NOMO-1 treated with dmso at 0.1 percent for 144 hours (cell line): ENCODE results near the gene SAMD3.
"Not testable (repeated sequence)": the region's sequence is repeated elsewhere in the genome, so short reads cannot be mapped to it uniquely, and the experiment has no call there.

ENCODE experiments used
- DNase-seq: peaks from one replicate; lab custom pipeline; 2025; ENCODE audit not compliant: unreplicated experiment; lab: John Stamatoyannopoulos, UW

The SAMD3 gene, protein sequence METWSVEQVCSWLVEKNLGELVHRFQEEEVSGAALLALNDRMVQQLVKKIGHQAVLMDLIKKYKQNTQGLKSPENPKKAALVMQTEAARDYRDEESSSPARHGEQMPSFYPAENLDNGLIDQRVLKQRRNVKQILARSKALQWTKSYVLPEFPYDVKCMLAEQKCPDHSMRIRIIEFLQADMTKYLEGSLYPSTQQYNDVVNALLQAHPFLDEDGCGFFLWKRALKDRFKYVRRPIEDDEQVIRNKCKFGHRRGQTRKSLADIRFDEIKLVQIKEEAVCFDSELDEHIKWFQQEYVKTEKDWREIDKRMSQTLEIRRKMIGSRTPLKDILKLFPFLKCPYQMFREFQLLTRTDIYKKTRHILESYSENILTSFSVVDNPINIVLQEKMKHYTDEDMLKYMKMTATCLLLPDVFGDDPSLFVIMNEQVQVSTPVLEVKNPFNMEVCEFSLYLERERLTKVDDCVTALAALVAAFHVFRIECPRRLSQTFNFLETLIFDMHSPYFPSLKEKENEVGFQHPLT

GRCh38 chr6:130222775-130223174, at the start of gene SAMD3:
SAMD3 (minus strand) TSS chr6:130222951; CDS start chr6:130215273, 7,678 bp downstream.
- no peak for DNase-seq

DNA sequence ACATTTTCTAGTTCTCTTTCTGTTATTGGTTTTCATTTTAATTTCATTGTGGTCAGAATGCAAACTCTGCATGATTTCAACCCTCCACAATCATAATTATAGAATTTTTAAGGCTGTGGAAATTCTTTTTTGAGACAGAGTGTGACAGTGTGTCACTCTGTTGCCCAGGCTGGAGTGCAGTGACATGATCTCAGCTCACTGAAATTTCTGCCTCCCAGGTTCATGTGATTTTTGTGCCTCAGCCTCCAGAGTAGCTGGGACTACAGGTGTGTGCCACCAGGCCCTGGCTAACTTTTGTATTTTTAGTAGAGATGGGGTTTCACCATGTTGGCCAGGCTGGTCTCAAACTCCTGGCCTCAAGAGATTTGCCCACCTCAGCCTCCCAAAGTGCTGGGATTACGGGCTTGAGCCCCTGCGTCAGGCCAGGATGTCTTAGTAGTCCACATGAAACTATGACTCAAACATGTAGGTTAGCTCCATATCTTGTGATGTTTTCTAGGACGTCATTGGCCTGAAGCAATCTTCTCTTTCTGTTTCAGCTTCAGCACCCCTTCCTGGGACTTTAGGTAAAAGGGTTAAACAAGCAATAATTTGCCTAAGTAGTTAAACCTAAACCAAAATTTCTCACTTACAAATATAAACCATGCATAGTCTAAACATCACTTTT, 47.4 kb upstream of the SAMD3 start:
- no peak for DNase-seq

DNA sequence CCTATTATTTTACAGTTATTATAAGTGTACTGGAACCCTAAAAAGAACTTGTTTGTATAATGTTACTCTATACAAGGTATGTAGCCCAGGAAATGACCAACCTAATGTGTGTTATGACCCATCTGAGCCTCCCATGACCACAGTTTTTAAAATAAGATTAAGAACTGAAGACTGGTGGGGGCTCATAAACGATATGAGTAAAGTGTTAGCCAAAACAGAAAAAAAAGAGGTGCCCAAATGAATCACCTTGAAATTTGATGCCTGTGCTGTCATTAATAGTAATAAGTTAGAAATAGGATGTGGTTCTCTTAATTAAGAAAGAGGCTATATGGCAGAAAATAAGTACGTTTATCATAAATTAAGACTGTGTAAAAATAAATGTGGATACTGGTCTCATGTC, 42.8 kb upstream of the SAMD3 start:
- DNase-seq = not testable (repeated sequence)

GRCh38 chr6:130262008-130262407, 39.3 kb upstream of the SAMD3 start:
- DNase-seq = no peak

- not testable (repeated sequence) for DNase-seq
Measured at GRCh38 chr6:130261558-130261957, 38.8 kb upstream of the SAMD3 start.

GRCh38 chr6:130260614-130261241, 38.0 kb upstream of the SAMD3 start:
- not testable (repeated sequence) for DNase-seq

- not testable (repeated sequence) for DNase-seq
Measured at GRCh38 chr6:130260050-130260462, 37.3 kb upstream of the SAMD3 start.

DNA sequence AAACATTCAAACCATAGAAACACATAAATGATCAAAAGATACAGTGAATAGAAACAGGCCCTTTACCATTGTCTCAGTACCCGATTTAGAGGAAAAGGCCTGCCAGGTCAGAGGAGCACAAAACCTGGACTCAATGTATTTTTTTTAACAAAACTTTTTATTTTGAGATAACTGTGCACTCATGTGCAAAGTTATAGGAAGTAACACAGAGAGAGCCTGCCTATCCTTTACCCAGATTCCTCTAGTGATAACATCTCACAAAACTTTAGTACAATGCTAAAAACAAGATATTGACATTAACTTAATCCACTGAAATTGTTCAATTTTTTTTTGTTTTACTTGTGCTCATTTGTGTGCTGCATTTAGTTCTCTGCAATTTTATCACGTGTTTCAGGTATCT, 36.8 kb upstream of the SAMD3 start:
- no peak for DNase-seq

GRCh38 chr6:130259140-130259539, 36.4 kb upstream of the SAMD3 start:
- DNase-seq = no peak

DNA sequence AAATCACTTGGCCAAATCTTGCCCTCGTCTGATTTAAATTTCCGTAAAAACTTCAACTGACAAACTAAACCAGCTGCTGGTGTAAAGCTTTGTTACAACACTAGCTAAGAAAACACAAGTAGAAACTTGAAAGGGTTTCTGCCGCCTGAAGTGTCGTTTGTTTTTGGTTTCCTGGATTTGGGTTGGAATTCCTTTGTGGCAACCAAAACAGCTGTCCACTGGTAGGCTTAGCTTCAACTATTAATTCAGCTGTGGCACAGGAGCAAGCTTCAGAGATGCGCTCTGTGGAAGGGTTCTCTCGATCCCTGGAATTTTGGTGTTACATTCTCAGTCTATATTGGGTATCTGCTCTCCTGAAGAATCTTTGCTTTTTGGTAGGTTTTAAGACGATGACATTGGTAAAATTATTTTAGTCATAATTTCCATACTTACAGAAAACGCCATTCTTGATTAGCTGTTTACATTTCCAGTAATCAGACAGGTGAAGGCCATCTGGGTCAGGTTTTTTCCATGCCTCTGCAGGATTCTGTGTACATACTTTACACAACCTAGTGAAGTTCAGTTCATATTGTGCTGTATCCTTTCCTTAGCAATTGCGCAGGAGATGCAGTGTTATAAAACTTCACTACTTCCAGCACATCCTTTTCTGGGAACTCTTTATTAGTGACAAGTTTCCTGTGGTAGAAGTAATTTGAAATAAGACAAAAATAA, 29.9 kb upstream of the SAMD3 start:
- no peak for DNase-seq

- DNase-seq = no peak
Measured at GRCh38 chr6:130245267-130245666, 22.5 kb upstream of the SAMD3 start.

DNA sequence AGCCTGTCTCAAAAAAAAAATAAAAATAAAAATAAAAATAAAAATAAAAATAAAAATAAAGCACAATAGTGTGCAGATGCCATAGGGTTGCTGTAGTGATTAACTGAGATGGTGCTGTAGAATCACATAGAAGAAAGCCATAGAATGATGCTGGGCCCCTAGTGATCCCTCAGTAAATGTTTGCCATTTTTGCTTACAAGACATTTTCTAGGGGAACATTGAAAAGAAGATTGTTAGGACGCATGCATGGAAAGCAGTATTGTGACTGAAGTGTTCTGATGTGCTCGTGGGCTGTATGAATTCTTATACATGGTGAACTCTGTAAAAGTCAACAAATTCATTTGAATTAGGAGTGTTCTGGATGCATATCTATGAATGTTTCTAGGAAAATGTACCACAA, 22.0 kb upstream of the SAMD3 start:
- no peak for DNase-seq

DNA sequence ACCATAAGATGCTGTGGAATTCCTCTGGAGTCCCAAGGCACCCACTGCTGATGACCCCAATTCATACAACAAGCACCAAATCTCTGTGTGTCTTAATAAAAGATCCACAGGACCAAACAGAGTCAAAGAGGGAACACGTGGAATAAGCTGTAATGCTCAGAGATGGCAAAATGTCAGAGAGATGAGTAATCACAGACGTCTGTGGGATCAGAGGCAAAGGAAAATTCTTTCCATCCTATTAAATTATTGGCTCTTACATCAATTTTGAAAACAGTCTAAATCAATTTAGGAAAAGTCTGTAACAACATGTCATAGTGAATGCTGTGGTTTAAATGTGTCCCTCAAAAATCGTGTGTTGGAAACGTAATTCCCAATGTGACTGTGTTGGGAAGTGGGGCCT, 17.5 kb upstream of the SAMD3 start:
- no peak for DNase-seq

GRCh38 chr6:130239755-130240154, 17.0 kb upstream of the SAMD3 start:
- no peak for DNase-seq

- no peak for DNase-seq
Measured at GRCh38 chr6:130233330-130233729, 10.6 kb upstream of the SAMD3 start.

GRCh38 chr6:130230531-130230930, 7.8 kb upstream of the SAMD3 start:
- DNase-seq = not testable (repeated sequence)

GRCh38 chr6:130229645-130230044, 6.9 kb upstream of the SAMD3 start:
- DNase-seq = no peak

- no peak for DNase-seq
Measured at GRCh38 chr6:130223508-130223907, 757 bp upstream of the SAMD3 start.

- no peak for DNase-seq
Measured at GRCh38 chr6:130218134-130218533, 4.6 kb downstream of the SAMD3 start.

GRCh38 chr6:130216620-130217019, 6.1 kb downstream of the SAMD3 start:
- no peak for DNase-seq

GRCh38 chr6:130215526-130215925, 7.2 kb downstream of the SAMD3 start:
- DNase-seq = no peak
